HG03066 (cell line): ENCODE data around the gene ZFAND3.
"Not testable (repeated sequence)": the region's sequence is repeated elsewhere in the genome, so short reads cannot be mapped to it uniquely, and the experiment has no call there.

ENCODE experiments used
- ATAC-seq: cut with Tn5 transposase; IDR thresholded peaks from one replicate; pipeline ENCODE4 v1.9.1; 2021; ENCODE audit warnings: low read depth; ENCODE audit not compliant: unreplicated experiment

Gene ZFAND3

GRCh38 chr6:38032797-38033196 is 213.3 kb downstream of the ZFAND3 start:
- ATAC-seq = no peak

- no peak for ATAC-seq
These were observed 214.0 kb downstream of the ZFAND3 start for GRCh38 chr6:38033442-38033982.

GRCh38 chr6:38034274-38034914 is 214.9 kb downstream of the ZFAND3 start:
- ATAC-seq = no peak

GRCh38 chr6:38035478-38035877 is 216.0 kb downstream of the ZFAND3 start:
- ATAC-seq = no peak

- no peak for ATAC-seq
These were observed 220.0 kb downstream of the ZFAND3 start for GRCh38 chr6:38039502-38039901.

GRCh38 chr6:38040254-38040653 is 220.7 kb downstream of the ZFAND3 start:
- no peak for ATAC-seq

GRCh38 chr6:38043259-38043753 is 223.8 kb downstream of the ZFAND3 start:
- ATAC-seq = no peak

- no peak for ATAC-seq
These were observed 226.3 kb downstream of the ZFAND3 start for GRCh38 chr6:38045701-38046305.

GRCh38 chr6:38047562-38047961 is 228.0 kb downstream of the ZFAND3 start:
- no peak for ATAC-seq

- not testable (repeated sequence) for ATAC-seq
These were observed 230.4 kb downstream of the ZFAND3 start for GRCh38 chr6:38049861-38050397.

- no peak for ATAC-seq
These were observed 232.4 kb downstream of the ZFAND3 start for GRCh38 chr6:38051819-38052434.

GRCh38 chr6:38054527-38055202 is 235.1 kb downstream of the ZFAND3 start:
- no peak for ATAC-seq

- no peak for ATAC-seq
These were observed 235.7 kb downstream of the ZFAND3 start for GRCh38 chr6:38055203-38055589.

GRCh38 chr6:38056361-38056760 is 236.8 kb downstream of the ZFAND3 start:
- ATAC-seq = no peak

GRCh38 chr6:38057994-38058393 is 238.5 kb downstream of the ZFAND3 start:
- no peak for ATAC-seq

- no peak for ATAC-seq
These were observed 242.5 kb downstream of the ZFAND3 start for GRCh38 chr6:38062066-38062465.

GRCh38 chr6:38063973-38064372 is 244.4 kb downstream of the ZFAND3 start:
- ATAC-seq = no peak

- ATAC-seq = no peak
These were observed 244.9 kb downstream of the ZFAND3 start for GRCh38 chr6:38064431-38064830.

GRCh38 chr6:38065734-38066305 is 246.3 kb downstream of the ZFAND3 start:
- ATAC-seq = no peak

- ATAC-seq = no peak
These were observed 247.9 kb downstream of the ZFAND3 start for GRCh38 chr6:38067263-38067980.
